SU-DHL-6 (cell line): ENCODE measurements around the gene IDI2.
"Not testable (repeated sequence)": the region's sequence is repeated elsewhere in the genome, so short reads cannot be mapped to it uniquely, and the experiment has no call there.

Source experiments
- H2AFZ ChIP-seq: fragments of 200-600 bp; sonication (generic); 2 replicates; pipeline ENCODE4 v1.6.1; 2014; ENCODE audit warnings: low read depth, mild to moderate bottlenecking, moderate library complexity, mixed read lengths, antibody characterized with exemption, low read length; ENCODE audit not compliant: severe bottlenecking
- H3F3A ChIP-seq: fragments of 200-600 bp; shearing (Covaris generic); 2 replicates; pipeline ENCODE4 v1.6.0; 2016; ENCODE audit warnings: antibody characterized with exemption, mild to moderate bottlenecking; ENCODE audit not compliant: insufficient read depth
- H3K27ac ChIP-seq: fragments of 200-600 bp; sonication (generic); 2 replicates; pipeline ENCODE4 v1.5.1; 2016; ENCODE audit warnings: low read depth, mild to moderate bottlenecking, low read length, moderate library complexity, mixed read lengths
- H3K27me3 ChIP-seq: fragments of 200-600 bp; sonication (generic), shearing (Covaris generic); 2 replicates; pipeline ENCODE4 v1.6.0; 2014; ENCODE audit warnings: mild to moderate bottlenecking, low read length
- H3K36me3 ChIP-seq: fragments of 200-600 bp; sonication (generic); 2 replicates; pipeline ENCODE4 v1.6.1; 2014; ENCODE audit warnings: mild to moderate bottlenecking, low read length, mixed read lengths
- H3K4me2 ChIP-seq: fragments of 300-600, 200-600 bp; shearing (Covaris generic), sonication (generic); 2 replicates; pipeline ENCODE4 v1.6.0; 2014; ENCODE audit warnings: low read length, low read depth, mild to moderate bottlenecking; ENCODE audit not compliant: poor library complexity, severe bottlenecking
- H3K4me3 ChIP-seq: fragments of 200-600 bp; sonication (generic); 2 replicates; pipeline ENCODE4 v1.5.1; 2014; ENCODE audit warnings: antibody characterized with exemption, low read length, mild to moderate bottlenecking, mixed read lengths; ENCODE audit not compliant: insufficient read depth, poor library complexity, severe bottlenecking
- H3K79me2 ChIP-seq: fragments of 200-600 bp; sonication (generic); 2 replicates; pipeline ENCODE4 v1.6.1; 2014; ENCODE audit warnings: mild to moderate bottlenecking, low read length, moderate library complexity; ENCODE audit not compliant: insufficient read depth
- H3K9ac ChIP-seq: fragments of 200-600 bp; sonication (generic); 2 replicates; pipeline ENCODE4 v1.7.0; 2014; ENCODE audit warnings: mild to moderate bottlenecking, low read length
- H3K9me2 ChIP-seq: fragments of 200-600 bp; sonication (generic); replicated peaks from 2 replicates; pipeline ENCODE4 v1.6.1; 2014; ENCODE audit warnings: low read length; ENCODE audit not compliant: insufficient read depth
- H3K9me3 ChIP-seq: fragments of 200-600 bp; sonication (generic); 2 replicates; pipeline ENCODE4 v1.6.1; 2014; ENCODE audit warnings: low read length, mixed read lengths; ENCODE audit not compliant: insufficient read depth
- H4K20me1 ChIP-seq: fragments of 200-600 bp; sonication (generic); 2 replicates; pipeline ENCODE4 v1.6.1; 2014; ENCODE audit warnings: low read depth, mild to moderate bottlenecking, antibody characterized with exemption, low read length, moderate library complexity, mixed read lengths
- CTCF ChIP-seq: fragments of 200-600 bp; sonication (generic); IDR thresholded peaks from one replicate; pipeline ENCODE4 v1.5.1; 2017; ENCODE audit warnings: antibody characterized with exemption, mild to moderate bottlenecking, low read length, moderate library complexity; ENCODE audit not compliant: insufficient read depth, poor library complexity, severe bottlenecking
- EZH2phosphoT487 ChIP-seq: fragments of 200-600 bp; sonication (generic), shearing (Covaris generic); conservative IDR thresholded peaks from 2 replicates; pipeline ENCODE4 v1.6.1; 2018; ENCODE audit warnings: mild to moderate bottlenecking, antibody characterized with exemption, low read length, moderate library complexity, mixed read lengths

The IDI2 gene

GRCh38 chr10:1070919-1071318 lies 45.3 kb upstream of the IDI2 start:
- Histone ChIP-seq H3K9me2 (no peaks in the 10 kb centered on the region), H3K9ac (no peak overlapping the region), H3K27ac (no peak overlapping the region), H3K9me3 (no peaks in the 10 kb centered on the region), H3K27me3 (no peaks in the 10 kb centered on the region), H3K36me3 (0 out of 2 replicates have a peak, but pooled peaks cover 6% of the 10 kb centered on the region), H3K4me3 (no peak overlapping the region), H2AFZ (no peak overlapping the region), H3K79me2 (peaks cover 7% of the 10 kb centered on the region; the same call in 1 of the 2 replicates), H3K4me2 (no peak overlapping the region), H3F3A (no peaks in the 10 kb centered on the region), H4K20me1 (no peaks in the 10 kb centered on the region; the same call in 1 of the 2 replicates)
- TF ChIP-seq EZH2phosphoT487, result no peak
- TF ChIP-seq CTCF, result no peak

DNA sequence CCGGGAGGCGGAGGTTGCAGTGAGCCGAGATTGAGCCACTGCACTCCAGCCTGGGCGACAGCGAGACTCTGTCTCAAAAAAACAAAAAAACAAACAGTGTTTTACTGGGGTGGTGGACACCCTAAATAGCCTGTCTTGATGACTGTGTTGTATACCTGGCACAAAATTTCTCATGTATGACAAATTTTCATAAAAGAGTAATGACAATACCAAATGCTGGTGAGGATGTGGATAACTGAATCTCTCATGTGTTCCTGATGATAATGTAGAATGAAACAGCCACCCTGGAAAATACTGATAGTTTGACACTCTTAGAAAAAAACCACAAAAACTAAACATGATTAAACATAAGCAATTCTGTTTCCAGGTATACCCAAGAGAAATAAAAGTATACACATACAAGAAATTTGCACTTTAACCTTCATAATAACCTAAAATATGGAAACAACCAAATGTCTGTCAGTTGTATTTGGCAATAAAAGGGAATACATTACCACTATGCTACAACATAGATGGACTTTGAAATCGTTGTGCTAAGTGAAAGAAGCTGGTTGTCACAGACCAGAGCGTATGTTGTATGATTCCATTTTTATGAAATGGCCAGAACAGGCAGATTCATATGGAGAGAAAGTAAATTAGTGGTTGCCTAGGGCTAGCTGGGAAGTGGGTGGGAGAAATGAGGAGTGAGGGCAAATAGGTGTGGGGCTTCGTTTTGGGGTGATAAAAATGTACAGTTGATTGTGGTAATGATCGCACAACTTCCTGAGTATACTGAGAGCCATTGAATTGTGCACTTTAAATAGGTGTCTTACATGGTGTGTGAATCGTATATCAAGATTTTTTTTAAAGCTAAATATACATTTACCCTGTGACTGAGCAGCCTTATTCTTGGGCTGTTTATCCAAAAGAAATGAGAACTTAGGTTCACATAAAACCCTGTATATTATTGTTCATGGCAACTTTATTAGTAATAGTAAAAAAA lies 43.0 kb upstream of the IDI2 start:
- Histone ChIP-seq H3K79me2 (peaks cover 7% of the 10 kb centered on the region; the same call in 1 of the 2 replicates), H3K9me2 (no peaks in the 10 kb centered on the region), H3K36me3 (0 out of 2 replicates have a peak, but pooled peaks cover 6% of the 10 kb centered on the region), H3K27me3 (no peaks in the 10 kb centered on the region), H4K20me1 (0 out of 2 replicates have a peak, but pooled peaks cover 3% of the 10 kb centered on the region), H3K9ac (no peak overlapping the region), H3K9me3 (no peaks in the 10 kb centered on the region), H3K4me2 (no peak overlapping the region), H3K4me3 (no peak overlapping the region), H3F3A (no peaks in the 10 kb centered on the region), H2AFZ (no peak overlapping the region), H3K27ac (no peak overlapping the region)
- TF ChIP-seq CTCF (no peak), EZH2phosphoT487 (no peak)

- not testable (repeated sequence) for H2AFZ ChIP-seq, H3K27ac ChIP-seq, H3K9me3 ChIP-seq, H3F3A ChIP-seq, H3K9ac ChIP-seq, H3K9me2 ChIP-seq, H3K4me3 ChIP-seq, H3K27me3 ChIP-seq, H4K20me1 ChIP-seq, H3K36me3 ChIP-seq, H3K4me2 ChIP-seq
- H3K79me2 ChIP-seq, result peaks cover 16% of the 10 kb centered on the region; the same call in 1 of the 2 replicates
Measured at GRCh38 chr10:1066734-1067133, 41.1 kb upstream of the IDI2 start.

DNA sequence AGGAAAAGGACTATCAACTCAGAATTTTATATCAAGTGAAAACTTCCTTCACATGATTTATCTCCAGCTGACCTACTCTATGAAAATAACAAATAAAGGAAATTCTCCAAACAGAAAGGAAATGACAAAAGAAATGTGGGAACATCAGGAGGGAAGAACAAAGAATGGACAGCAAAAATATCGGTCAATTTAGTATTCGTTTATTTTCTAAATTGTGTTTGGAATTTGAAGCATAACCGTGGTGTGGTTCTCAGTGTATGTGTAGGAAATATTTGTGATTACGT lies 39.2 kb upstream of the IDI2 start:
- Histone ChIP-seq H3K4me2 (no peak overlapping the region), H3K79me2 (peaks cover 27% of the 10 kb centered on the region), H3K36me3 (no peaks in the 10 kb centered on the region), H3K4me3 (no peak overlapping the region), H3K9ac (no peak overlapping the region), H4K20me1 (peaks cover 6% of the 10 kb centered on the region; the same call in 1 of the 2 replicates), H3K27me3 (no peaks in the 10 kb centered on the region), H3F3A (no peaks in the 10 kb centered on the region), H3K9me3 (no peaks in the 10 kb centered on the region), H3K9me2 (no peaks in the 10 kb centered on the region), H2AFZ (no peak overlapping the region), H3K27ac (no peak overlapping the region)
- no peak for TF ChIP-seq EZH2phosphoT487
- TF ChIP-seq CTCF, result no peak
